Measurements from ENCODE around the gene GPR35.

The GPR35 gene, protein sequence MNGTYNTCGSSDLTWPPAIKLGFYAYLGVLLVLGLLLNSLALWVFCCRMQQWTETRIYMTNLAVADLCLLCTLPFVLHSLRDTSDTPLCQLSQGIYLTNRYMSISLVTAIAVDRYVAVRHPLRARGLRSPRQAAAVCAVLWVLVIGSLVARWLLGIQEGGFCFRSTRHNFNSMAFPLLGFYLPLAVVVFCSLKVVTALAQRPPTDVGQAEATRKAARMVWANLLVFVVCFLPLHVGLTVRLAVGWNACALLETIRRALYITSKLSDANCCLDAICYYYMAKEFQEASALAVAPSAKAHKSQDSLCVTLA

DNA sequence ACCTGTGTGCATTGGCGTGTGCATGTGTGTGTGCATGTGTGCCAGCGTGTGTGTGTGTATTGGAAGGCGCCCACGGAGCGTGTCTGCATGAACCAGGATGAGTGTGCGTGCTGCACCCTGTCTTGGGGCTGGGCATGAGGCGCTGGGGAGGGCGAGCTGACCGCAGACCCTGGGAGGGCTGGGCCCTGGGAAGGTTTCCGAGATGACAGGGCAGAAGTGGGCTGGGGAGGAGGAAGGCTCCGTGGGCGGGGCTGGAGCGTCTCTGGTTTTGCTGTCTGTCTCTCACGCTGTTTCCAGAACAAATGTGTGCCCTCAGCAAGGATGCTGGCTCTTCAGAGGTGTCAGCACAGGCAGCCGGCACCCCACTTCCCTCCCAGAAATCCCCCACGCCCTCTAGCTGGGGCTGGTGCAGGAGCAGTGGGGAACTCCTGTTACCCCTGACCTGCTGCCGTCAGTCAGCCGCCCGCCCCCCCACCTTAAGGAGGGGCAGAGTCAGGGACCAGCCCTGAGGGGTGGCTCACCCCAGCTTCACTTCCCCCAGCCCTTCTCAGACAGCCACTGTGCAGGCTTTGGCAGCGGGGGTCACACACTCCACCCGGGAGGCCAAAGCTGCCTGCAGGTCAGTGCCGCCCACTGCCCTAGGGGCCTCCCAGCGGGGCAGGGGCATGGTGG lies at the start of gene GPR35:
GPR35 (plus strand) TSS at position 531 of the 672 bp plus-strand sequence. CDS start 4,473 bp downstream, outside the sequence.
- peak; percentile 65 for DNase-seq (ENCODE audit: low read depth)

- no peak for DNase-seq (ENCODE audit: low read depth)
Observed at GRCh38 chr2:240576036-240576435, 49.2 kb upstream of the GPR35 start.

GRCh38 chr2:240576436-240577205 lies 48.7 kb upstream of the GPR35 start:
- DNase-seq (ENCODE audit: low read depth): no peak

DNA sequence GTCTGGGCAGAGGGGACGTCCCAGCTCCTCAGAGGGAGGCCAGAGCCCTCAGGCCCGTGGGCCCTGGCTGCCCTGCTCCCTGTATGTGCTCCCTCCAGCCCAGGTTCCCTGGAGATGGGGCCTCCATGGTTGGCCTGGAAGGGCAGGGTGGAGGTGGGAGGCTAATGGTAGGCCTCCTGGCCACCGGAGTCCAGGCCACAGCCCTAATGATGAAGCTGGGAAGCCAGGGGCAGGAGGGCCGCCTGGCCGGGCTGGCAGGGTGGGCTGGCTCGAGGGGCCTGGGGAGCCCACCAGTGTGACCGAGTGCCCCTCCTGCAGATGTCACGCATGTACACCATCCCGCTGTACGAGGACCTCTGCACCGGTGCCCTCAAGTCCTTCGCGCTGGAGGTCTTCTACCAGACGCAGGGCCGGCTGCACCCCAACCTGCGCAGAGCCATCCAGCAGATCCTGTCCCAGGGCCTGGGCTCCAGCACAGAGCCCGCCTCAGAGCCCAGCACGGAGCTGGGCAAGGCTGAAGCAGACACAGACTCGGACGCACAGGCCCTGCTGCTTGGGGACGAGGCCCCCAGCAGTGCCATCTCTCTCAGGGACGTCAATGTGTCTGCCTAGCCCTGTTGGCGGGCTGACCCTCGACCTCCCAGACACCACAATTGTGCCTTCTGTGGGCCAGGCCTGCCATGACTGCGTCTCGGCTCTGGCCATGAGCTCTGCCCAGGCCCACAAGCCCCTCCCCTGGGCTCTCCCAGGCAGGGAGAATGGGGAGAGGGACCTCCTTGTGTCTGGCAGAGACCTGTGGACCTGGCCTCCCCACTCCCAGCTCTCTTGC lies 47.8 kb upstream of the GPR35 start:
- DNase-seq (ENCODE audit: low read depth): no peak

DNA sequence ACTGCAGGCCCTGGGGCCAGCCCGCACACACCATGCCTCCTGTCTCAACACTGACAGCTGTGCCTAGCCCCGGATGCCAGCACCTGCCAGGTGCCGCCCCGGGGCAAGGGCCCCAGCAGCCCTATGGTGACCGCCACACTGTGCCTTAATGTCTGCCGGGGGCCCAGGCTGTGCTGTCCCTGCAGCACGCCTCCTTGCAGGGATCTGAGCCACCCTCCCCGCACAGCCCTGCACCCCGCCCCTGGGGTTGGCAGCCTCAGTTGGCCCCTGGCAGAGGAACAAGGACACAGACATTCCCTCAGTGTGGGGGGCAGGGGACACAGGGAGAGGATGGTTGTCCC lies 47.2 kb upstream of the GPR35 start:
- DNase-seq (ENCODE audit: low read depth): no peak

DNA sequence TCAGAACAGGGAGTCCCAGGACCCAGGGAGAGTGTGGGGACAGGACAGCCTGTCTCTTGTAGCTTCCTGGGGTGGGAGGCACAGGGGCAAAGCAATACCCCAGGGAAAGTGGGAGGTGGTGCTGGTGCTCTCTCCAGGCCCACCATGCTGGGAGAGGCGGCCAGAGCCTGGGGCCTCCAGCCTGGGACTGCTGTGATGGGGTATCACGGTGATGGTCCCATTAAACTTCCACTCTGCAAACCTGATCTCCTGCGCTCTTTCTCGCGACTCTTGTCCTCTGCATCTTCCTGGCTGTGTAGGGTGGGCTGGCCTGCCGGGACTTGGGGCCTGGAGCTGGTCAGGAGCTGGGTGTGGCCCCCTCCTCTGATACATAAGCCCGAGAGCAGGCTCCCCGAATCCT lies 46.8 kb upstream of the GPR35 start:
- no peak for DNase-seq (ENCODE audit: low read depth)

GRCh38 chr2:240579071-240579762 lies 46.1 kb upstream of the GPR35 start:
- DNase-seq (ENCODE audit: low read depth): no peak

GRCh38 chr2:240579771-240580614 lies 45.3 kb upstream of the GPR35 start:
- peak; percentile 89 for DNase-seq (ENCODE audit: low read depth)

DNA sequence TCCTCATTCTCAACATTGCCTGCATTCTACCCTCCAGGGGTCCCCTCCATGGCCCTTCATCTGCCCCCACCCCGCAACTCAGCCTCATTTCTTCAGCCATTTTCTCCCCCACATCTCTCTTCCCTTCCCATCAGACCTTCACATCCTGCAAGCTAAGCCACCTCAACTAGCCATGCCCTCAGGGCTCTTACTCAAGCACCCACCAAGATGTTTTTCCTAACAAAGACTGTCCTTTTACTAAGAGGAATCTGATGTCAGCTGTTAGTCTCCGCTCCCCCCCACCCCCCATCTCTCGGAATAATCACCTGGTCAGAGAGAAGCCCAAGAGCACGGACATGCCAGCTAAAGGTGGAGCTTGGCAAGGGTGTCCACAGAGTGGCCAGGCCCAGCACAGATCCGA lies 43.5 kb upstream of the GPR35 start:
- no peak for DNase-seq (ENCODE audit: low read depth)

DNA sequence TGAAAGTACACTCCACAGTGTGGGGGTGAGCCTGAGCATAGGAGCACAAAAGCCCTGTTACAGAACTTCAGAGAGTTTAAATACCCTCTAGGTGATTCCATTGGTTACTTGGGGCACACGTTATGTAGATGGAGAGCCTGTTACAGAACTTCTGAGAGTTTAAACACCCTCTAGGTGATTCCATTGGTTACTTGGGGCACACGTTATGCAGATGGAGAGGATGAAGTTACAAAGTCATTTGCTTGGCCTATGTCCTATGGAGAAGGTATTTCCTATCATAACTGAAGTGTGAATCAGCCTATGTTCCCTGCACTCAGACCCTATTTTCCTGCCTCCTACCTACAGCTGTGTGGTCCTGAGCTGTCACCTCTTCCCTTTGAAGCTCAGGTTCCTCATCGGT lies 42.5 kb upstream of the GPR35 start:
- DNase-seq (ENCODE audit: low read depth): peak; percentile 38

- no peak for DNase-seq (ENCODE audit: low read depth)
Observed at GRCh38 chr2:240583774-240584173, 41.5 kb upstream of the GPR35 start.

DNA sequence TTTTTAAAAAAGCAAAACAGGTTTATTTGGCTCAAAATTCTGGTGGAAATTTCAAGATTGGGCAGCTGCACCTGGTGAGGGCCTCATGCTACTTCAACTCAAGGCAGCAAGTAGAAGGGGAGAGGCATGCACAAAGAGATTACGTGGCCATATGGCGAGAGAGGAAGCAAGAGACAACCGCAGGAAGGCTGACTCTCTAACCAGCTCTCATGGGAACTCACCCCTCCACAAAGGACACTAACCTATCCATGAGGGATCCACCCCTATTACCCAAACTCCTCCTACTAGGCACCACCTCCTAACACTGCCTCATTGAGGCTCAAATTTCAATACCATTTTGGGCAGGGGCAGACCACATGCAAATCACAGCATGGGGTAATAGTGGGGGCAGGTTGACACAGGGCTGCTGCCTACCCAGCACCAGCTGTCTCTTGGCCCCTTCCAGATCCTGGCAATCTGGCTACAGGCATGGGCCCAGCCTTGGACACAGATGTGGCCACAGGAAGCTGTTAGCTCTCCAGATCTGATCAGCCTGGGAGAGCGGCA lies 40.7 kb upstream of the GPR35 start:
- peak; percentile 35 for DNase-seq (ENCODE audit: low read depth)

- no peak for DNase-seq (ENCODE audit: low read depth)
Observed at GRCh38 chr2:240585101-240585500, 40.2 kb upstream of the GPR35 start.

DNA sequence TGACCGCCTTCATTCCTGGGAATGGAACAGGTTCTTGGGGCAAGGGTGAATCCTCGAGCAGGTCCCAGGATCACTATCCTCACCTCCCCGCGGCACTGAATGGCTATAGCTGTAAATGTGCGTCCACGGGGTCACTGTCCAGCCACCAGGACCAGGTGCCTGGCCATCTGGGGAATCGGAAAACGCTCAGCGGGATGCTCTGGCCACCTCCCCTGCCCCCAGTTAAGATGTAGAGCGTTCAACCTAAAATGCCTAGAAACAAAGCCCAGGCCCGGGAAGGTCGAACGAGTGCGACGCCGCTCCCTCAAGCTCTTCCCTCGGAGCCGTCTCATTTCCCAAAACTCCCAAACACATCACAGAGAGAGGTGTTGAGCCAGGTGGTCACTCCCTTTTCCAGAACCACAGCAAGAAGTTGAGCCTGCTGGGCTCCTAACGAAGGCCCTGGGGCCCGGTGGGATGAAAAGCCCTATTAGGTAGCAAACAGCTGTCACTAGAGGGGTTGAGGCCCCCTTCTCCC lies 39.5 kb upstream of the GPR35 start:
- peak; percentile 5 for DNase-seq (ENCODE audit: low read depth)

GRCh38 chr2:240586198-240586918 lies 38.9 kb upstream of the GPR35 start, which contains the start of gene CAPN10:
Gene CAPN10 (plus strand): TSS chr2:240586734. CDS start chr2:240586912, 178 bp downstream.
- DNase-seq (ENCODE audit: low read depth): peak; percentile 95

DNA sequence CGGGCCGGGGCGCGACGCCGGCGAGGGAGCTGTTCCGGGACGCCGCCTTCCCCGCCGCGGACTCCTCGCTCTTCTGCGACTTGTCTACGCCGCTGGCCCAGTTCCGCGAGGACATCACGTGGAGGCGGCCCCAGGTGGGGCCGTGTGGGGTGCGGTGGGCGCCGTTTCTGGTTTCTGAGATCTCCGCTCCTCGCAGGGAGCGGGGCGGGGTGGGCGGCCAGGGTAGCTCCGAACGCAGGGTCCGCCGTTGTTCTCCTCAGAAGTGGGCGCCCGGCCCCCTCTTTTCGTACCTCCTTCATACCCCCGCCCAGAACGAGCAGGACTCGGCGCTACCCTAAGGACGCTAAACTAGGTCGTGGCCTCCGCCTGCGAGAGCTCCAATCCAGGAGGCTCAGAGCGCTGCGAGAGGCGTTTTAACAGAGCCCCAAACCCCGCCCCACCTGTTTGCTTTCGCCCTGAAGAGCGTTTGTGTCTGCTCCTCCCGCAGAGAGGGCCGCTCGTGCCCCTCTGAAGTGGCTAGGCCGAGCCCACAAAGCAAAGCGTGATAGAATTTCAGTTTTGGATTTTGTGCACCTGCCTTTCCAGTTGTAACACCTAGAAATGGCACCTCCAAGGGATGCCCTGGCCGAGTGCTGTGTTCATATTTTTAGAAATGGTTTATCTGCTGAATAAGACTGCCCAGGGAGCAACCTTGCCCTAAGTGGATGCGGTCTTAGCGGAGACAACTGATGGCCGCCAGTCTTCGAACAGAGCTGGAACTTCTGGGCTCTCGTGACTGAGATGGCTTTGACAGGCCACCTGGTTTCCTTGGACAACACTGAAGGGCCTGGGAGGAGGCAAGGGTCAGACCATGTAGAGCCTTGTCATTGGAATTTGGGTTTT lies 38.1 kb upstream of the GPR35 start:
- peak; percentile 40 for DNase-seq (ENCODE audit: low read depth)

DNA sequence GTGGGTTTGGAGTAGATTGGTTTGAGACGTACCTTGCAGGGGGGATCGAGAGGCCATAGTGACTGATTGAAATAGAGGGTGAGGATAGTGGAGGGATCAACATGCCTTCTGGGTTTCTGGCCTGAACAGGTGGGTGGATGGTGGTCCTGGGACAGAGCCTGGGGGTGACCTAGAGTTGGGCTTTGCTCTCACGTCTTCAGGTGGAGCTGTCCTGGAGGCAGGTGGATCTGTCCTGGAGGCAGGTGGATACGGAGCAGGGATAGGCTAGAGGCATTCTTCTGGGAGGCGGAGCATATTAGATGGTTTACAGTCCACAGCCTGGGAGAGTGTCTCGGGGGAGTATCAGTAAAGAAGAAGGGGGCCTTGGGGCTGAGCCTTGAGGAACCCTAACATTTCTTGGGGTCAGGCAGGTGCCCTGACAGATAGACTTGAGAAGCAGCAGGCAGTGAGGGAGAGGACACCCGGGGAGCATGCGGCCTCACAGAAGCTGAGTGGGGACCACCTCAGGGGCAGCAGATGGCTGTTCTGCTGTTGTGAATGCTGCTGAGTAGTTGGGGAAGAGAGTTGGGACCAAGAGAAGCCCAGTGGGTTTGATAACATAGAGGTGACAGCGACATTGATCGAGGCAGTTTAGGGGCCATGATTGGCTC lies 37.1 kb upstream of the GPR35 start:
- no peak for DNase-seq (ENCODE audit: low read depth)

DNA sequence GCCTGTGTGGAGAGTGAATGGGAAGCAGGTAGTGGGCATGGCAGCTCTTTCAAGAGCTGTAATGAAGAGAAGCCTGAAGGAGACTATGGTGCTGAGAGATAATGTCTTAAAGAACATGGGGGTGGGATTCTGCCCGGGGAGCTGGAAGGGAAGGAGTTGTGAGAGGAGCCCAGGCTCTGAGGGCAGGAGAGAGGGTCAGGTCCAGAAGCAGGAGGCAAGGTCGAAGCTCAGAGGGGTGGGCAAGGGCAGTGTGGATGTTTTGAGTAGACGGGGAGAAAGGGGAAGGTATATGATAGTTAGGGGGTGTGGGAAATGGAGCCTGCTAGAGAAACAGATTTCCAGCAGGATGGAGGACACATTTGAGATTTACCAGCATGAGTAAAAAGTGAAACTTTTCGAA lies 36.6 kb upstream of the GPR35 start:
- no peak for DNase-seq (ENCODE audit: low read depth)
